Endodermal cell (in vitro differentiated cells): ENCODE data around the gene PHC2. TPM values are rescaled to one million over a fixed set of nuclear protein-coding genes. Genes with fewer than 3 reads are reported as not detected.

Source experiments
- DNase-seq: peaks from one replicate; pipeline ENCODE4 v3.0.0-alpha.2; 2017
- H3K27ac ChIP-seq: 2 replicates; pipeline ENCODE4 v1.5.1; 2013; ENCODE audit warnings: mild to moderate bottlenecking, low read depth, low read length, moderate library complexity
- H3K27me3 ChIP-seq: 2 replicates; pipeline ENCODE4 v1.6.1; 2013; ENCODE audit warnings: mild to moderate bottlenecking, low read length, moderate library complexity; ENCODE audit not compliant: insufficient read depth, control insufficient read depth, poor library complexity, severe bottlenecking
- H3K36me3 ChIP-seq: 2 replicates; pipeline ENCODE4 v1.7.0; 2013; ENCODE audit warnings: mild to moderate bottlenecking, low read length, moderate library complexity; ENCODE audit not compliant: control insufficient read depth, insufficient read depth
- H3K4me1 ChIP-seq: one replicate; pipeline ENCODE4 v1.7.0; 2013; ENCODE audit warnings: low read length; ENCODE audit not compliant: control insufficient read depth, insufficient read depth
- H3K4me3 ChIP-seq: 2 replicates; pipeline ENCODE4 v1.5.1; 2013; ENCODE audit warnings: mild to moderate bottlenecking, low read length, moderate library complexity
- H3K9ac ChIP-seq: 2 replicates; pipeline ENCODE4 v1.6.1; 2013; ENCODE audit warnings: mild to moderate bottlenecking, low read length, moderate library complexity; ENCODE audit not compliant: poor library complexity, severe bottlenecking; ENCODE audit errors: extremely low read depth
- H3K9me3 ChIP-seq: 2 replicates; pipeline ENCODE4 v1.6.1; 2013; ENCODE audit warnings: mild to moderate bottlenecking, low read length, moderate library complexity; ENCODE audit not compliant: control insufficient read depth
- H3K27ac Mint-ChIP-seq: 2 replicates; pipeline ENCODE4 v1.8.0; 2020; ENCODE audit warnings: mixed read lengths
- H3K27me3 Mint-ChIP-seq: 2 replicates; pipeline ENCODE4 v1.8.0; 2021; ENCODE audit warnings: mild to moderate bottlenecking, mixed read lengths; ENCODE audit not compliant: insufficient read depth
- H3K36me3 Mint-ChIP-seq: 2 replicates; pipeline ENCODE4 v1.8.0; 2020; ENCODE audit warnings: low read depth, mixed read lengths
- H3K4me1 Mint-ChIP-seq: 2 replicates; pipeline ENCODE4 v1.8.0; 2020; ENCODE audit warnings: mixed read lengths
- H3K4me3 Mint-ChIP-seq: 2 replicates; pipeline ENCODE4 v1.8.0; 2020; ENCODE audit warnings: mild to moderate bottlenecking, moderate library complexity, mixed read lengths
- H3K9me3 Mint-ChIP-seq: 2 replicates; pipeline ENCODE4 v1.8.0; 2020; ENCODE audit warnings: mild to moderate bottlenecking, mixed read lengths
- WGBS, 2 experiments: methylation state at CpG; one replicate each; pipeline versions ENCODE4 v1.1.5 to v1.1.7; 2013; ENCODE audit warnings: missing lambda C conversion rate in 2 of 2, mixed read lengths in 1 of 2; ENCODE audit not compliant: insufficient coverage in 1 of 2, insufficient read length in 1 of 2; 5-methylcytosine and 5-hydroxymethylcytosine counted together
- total RNA-seq, 2 donors: library from RNA; stranded (reverse); fragmentation: NEBNext Ultra II Directional in 1 of 2; extraction: Animal tissue kit (Norgen Biotek cat#: 25700) in 1 of 2; gene quantifications; 2 replicates in 1 of 2; 3 replicates in 1 of 2; pipeline ENCODE4 v1.2.1, GENCODE V29; 2021
- TF ChIP-seq, protein P1 (sequence below): fragments of 200-600 bp; sonication (generic); conservative IDR thresholded peaks from 2 replicates; pipeline ENCODE4 v1.5.0; 2021; ENCODE audit warnings: antibody characterized with exemption, mild to moderate bottlenecking

Gene PHC2
- total RNA-seq, 2 donors from 2014 or later = 32.1 to 43.9 TPM

DNA sequence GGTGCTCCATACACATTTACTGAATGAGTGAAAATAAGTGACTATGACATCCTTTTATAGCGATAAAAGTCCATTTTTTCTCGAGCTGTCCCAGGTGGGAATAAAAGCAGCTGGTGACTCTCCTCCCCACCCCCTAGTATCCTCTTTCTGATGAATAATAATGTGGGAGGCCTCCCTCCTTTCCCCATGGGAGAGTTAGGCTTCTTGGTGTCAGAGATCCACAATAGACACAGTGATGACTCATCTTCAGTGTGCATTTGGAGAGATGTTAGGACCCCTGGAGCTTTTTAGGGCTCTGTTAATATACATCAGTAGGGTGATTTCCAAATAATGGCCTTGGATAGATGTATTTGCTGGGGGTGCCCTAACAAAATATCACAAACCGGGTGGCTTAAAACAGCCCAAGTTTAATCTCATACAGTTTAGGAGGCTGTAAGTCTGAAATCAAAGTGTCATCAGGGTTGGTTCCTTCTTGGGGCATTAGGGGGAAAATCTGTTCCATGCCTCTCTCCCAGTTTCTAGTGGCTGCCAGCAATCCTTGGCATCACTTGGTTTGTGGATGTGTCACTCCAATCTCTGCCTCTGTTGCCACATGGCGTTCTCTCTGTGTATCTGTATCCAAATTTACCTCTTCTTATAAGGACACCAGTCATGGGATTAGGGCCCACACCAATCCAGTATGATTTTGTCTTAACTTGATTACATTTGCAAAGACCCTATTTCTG is 4.4 kb upstream of the PHC2 start:
- peaks cover 4% of the 10 kb centered on the region for H3K27me3 Mint-ChIP-seq
- H3K27ac Mint-ChIP-seq = no peak overlapping the region
- WGBS, 2 experiments = 73 to 84% methylated on average over 3 to 4 of the region's 4 CpGs
- Histone ChIP-seq H3K4me3 (no peak overlapping the region), H3K27me3 (no peaks in the 10 kb centered on the region), H3K9me3 (no peaks in the 10 kb centered on the region), H3K4me1 (peaks cover 3% of the 10 kb centered on the region), H3K36me3 (no peaks in the 10 kb centered on the region), H3K9ac (no peak overlapping the region), H3K27ac (no peak overlapping the region)
- DNase-seq = no peak
- TF ChIP-seq, protein P1, sequence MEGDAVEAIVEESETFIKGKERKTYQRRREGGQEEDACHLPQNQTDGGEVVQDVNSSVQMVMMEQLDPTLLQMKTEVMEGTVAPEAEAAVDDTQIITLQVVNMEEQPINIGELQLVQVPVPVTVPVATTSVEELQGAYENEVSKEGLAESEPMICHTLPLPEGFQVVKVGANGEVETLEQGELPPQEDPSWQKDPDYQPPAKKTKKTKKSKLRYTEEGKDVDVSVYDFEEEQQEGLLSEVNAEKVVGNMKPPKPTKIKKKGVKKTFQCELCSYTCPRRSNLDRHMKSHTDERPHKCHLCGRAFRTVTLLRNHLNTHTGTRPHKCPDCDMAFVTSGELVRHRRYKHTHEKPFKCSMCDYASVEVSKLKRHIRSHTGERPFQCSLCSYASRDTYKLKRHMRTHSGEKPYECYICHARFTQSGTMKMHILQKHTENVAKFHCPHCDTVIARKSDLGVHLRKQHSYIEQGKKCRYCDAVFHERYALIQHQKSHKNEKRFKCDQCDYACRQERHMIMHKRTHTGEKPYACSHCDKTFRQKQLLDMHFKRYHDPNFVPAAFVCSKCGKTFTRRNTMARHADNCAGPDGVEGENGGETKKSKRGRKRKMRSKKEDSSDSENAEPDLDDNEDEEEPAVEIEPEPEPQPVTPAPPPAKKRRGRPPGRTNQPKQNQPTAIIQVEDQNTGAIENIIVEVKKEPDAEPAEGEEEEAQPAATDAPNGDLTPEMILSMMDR = no peak
- H3K4me3 Mint-ChIP-seq = no peak overlapping the region
- H3K4me1 Mint-ChIP-seq = peaks cover 4% of the 10 kb centered on the region
- no peaks in the 10 kb centered on the region for H3K9me3 Mint-ChIP-seq
- no peaks in the 10 kb centered on the region for H3K36me3 Mint-ChIP-seq

DNA sequence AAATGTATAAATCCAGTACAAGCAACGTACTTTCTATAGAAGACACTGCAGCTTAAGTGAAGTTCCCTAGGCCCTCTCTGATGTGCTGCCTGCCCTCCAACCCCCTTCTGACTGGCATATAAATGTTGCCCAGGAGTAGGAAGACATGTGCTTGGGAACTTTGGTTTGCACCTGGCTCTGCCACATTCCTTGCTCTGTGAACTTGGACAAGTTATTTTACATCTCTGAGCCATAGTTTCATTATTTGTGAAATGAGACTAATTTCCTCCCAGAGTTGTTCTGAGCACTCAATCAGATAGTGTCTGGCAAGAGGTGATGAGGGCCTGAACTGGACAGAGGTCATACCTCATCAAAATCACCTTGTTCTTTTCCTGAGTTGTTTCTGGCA is 3.5 kb upstream of the PHC2 start:
- no peak overlapping the region for H3K9ac ChIP-seq
- peaks cover 10% of the 10 kb centered on the region for H3K4me1 ChIP-seq
- no peak overlapping the region for H3K27ac Mint-ChIP-seq
- no peak overlapping the region for H3K27ac ChIP-seq
- H3K4me1 Mint-ChIP-seq = peaks cover 4% of the 10 kb centered on the region
- H3K9me3 Mint-ChIP-seq = no peaks in the 10 kb centered on the region
- peaks cover 8% of the 10 kb centered on the region for H3K27me3 ChIP-seq
- H3K36me3 ChIP-seq = no peaks in the 10 kb centered on the region
- H3K4me3 ChIP-seq = no peak overlapping the region
- no peak for DNase-seq
- H3K4me3 Mint-ChIP-seq = no peak overlapping the region
- 88% methylated on average over 1 of the region's 1 CpG; no CpG with 5 or more reads in 1 of the 2 experiments for WGBS, 2 experiments
- TF ChIP-seq, protein P1 = no peak
- H3K27me3 Mint-ChIP-seq = peaks cover 2% of the 10 kb centered on the region
- no peaks in the 10 kb centered on the region for H3K36me3 Mint-ChIP-seq
- no peaks in the 10 kb centered on the region for H3K9me3 ChIP-seq

DNA sequence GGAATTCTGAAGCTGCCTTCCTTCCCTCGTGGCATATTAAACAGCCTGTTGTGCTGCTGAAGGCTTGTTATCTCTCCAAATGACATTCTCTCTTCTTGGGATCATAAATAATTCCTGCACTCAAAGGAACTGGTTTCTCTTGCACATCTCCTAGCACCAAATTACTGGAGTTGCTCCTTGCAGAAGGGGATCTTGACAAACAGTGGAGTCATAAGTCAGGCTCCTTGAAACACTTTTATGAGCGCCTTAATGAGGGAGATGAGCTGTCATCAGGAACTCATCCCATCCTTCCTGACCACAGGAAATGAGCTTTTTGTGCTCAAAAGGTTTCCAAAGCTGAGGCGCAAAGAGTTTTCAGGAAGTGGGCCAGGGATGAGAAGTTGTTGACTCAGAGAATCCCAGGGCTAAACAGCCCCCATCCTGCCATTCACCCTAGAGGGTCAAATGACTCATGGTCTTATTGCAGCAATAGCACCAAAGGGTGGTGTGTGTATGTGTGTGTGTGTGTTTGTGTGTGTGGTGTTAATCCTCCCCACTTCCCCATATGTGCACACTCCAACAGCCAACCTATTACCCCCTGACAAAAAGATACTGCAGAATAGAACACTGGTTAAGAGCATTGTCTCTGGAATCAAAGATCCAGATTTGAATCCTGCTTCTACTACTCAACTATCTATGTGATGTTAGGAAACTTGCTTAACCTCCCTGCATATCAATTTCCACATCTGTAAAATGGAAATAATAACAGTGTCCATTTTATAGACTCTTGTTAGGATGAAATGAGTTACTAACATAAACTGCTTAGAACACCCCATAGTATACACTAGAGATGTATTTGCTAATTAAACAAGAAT is 2.8 kb upstream of the PHC2 start:
- TF ChIP-seq, protein P1 = no peak
- Mint-ChIP-seq H3K4me1 (peaks cover 4% of the 10 kb centered on the region), H3K4me3 (no peak overlapping the region), H3K27ac (no peak overlapping the region), H3K27me3 (peaks cover 2% of the 10 kb centered on the region), H3K36me3 (no peaks in the 10 kb centered on the region), H3K9me3 (no peaks in the 10 kb centered on the region)
- Histone ChIP-seq H3K9me3 (no peaks in the 10 kb centered on the region), H3K4me3 (no peak overlapping the region), H3K27me3 (peaks cover 14% of the 10 kb centered on the region), H3K27ac (no peak overlapping the region), H3K36me3 (no peaks in the 10 kb centered on the region), H3K4me1 (peaks cover 11% of the 10 kb centered on the region), H3K9ac (no peak overlapping the region)
- 71 to 79% methylated on average over 3 of the region's 3 CpGs for WGBS, 2 experiments
- no peak for DNase-seq
